Astrocyte of the cerebellum (primary cell): ENCODE results near the gene HTR1D.

ENCODE experiments used
- DNase-seq: peaks from one replicate; pipeline ENCODE4 v3.0.0-alpha.2; 2011; ENCODE audit warnings: low read depth
- H3K4me3 ChIP-seq: 2 replicates; pipeline ENCODE4 v1.5.1; 2011; ENCODE audit warnings: mild to moderate bottlenecking, low read depth, low read length, moderate library complexity
- in situ Hi-C: cut with HindIII; loops from 2 replicates; pipeline ENCODE4 v1.10.0; 2017; ENCODE audit warnings: low sequenced_read_pairs
- TF ChIP-seq, protein P1 (sequence below): IDR thresholded peaks from 2 replicates; pipeline ENCODE4 v1.5.1; 2012; ENCODE audit warnings: low read length, low read depth, moderate library complexity, mild to moderate bottlenecking; ENCODE audit errors: missing control alignments

The HTR1D gene

GRCh38 chr1:23187637-23188036 is 29.7 kb downstream of the HTR1D start:
- DNase-seq, result no peak
- H3K4me3 ChIP-seq, result no peak overlapping the region
- in situ Hi-C loops, result loop anchor here (5.0 to 10.0 kb wide), 2 partner anchors 75 to 203 kb away; no protein-coding TSS in a partner anchor
- TF ChIP-seq, protein P1, sequence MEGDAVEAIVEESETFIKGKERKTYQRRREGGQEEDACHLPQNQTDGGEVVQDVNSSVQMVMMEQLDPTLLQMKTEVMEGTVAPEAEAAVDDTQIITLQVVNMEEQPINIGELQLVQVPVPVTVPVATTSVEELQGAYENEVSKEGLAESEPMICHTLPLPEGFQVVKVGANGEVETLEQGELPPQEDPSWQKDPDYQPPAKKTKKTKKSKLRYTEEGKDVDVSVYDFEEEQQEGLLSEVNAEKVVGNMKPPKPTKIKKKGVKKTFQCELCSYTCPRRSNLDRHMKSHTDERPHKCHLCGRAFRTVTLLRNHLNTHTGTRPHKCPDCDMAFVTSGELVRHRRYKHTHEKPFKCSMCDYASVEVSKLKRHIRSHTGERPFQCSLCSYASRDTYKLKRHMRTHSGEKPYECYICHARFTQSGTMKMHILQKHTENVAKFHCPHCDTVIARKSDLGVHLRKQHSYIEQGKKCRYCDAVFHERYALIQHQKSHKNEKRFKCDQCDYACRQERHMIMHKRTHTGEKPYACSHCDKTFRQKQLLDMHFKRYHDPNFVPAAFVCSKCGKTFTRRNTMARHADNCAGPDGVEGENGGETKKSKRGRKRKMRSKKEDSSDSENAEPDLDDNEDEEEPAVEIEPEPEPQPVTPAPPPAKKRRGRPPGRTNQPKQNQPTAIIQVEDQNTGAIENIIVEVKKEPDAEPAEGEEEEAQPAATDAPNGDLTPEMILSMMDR, result no peak

DNA sequence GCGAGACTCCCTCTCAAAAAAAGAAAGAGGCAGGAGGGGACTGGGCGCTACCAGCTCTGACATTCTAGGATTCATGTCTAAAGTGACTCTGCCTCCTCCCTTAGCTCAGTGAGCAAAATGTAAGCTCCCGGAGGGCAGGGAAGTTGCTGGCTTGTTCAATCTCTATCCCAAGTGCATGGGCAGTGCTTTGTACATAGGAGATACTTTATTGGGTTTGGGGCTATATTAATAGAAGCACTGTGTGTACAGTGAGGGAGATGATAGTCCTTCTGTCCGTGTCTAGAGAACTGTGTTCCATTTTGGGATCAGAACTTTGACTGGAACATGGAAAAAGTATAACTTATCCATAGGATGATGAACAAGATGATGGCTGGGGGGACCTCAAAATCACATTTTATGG is 31.9 kb downstream of the HTR1D start:
- TF ChIP-seq, protein P1, result no peak
- no peak overlapping the region for H3K4me3 ChIP-seq
- DNase-seq, result no peak
- in situ Hi-C loops, result loop anchor here (5.0 to 10.0 kb wide), 2 partner anchors 77 to 201 kb away; no protein-coding TSS in a partner anchor

- peak overlapping the region; percentile 21 for H3K4me3 ChIP-seq
- in situ Hi-C loops, result loop anchor here (5.0 to 10.0 kb wide), 2 partner anchors 87 to 200 kb away; no protein-coding TSS in a partner anchor
- TF ChIP-seq, protein P1, result peak; percentile 60
- DNase-seq, result no peak
Measured at GRCh38 chr1:23184212-23184934, 32.9 kb downstream of the HTR1D start.

DNA sequence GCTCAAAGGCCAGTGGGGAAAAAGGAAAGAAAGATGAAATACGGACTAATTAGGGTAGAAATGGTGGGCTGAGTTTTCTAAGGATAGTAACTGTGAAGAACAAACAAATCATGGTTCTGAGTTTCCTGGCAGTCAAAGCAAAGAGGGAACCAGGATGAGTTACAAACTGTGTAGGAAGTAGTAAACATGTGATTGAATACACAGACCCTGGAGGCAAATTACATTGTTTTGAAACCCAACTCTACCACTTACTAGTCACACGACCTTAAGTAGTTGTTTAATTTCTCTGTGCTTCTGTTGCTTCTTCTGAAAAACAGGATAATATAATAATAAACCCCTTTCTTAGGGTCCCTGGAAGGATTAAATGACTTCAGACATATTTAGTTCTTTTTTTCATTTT is 37.4 kb downstream of the HTR1D start:
- DNase-seq, result no peak
- TF ChIP-seq, protein P1, result no peak
- in situ Hi-C loops, result loop anchor here (5.0 to 10.0 kb wide), 2 partner anchors 83 to 195 kb away; no protein-coding TSS in a partner anchor
- no peak overlapping the region for H3K4me3 ChIP-seq

DNA sequence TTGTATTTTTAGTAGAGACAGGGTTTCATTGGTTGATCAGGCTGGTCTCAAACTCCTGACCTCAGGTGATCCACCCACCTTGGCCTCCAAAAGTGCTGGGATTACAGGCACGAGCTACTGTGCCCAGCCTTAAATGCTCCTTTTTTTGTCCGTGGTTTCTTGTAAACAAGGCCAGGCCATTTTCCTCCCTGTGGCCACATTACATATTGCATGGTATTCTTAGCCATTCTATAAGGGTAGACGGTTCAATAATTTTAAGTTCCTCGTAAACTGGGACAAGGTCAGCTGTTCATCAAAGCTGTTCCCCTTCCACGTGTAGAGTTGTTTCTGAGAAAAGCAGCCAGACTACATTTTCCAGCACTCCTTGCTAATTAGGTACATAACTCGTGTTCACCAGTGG is 38.4 kb downstream of the HTR1D start:
- TF ChIP-seq, protein P1, result peak; percentile 38
- DNase-seq, result no peak
- in situ Hi-C loops, result no loop called here

GRCh38 chr1:23178414-23178813 is 38.9 kb downstream of the HTR1D start:
- TF ChIP-seq, protein P1, result no peak
- no peak overlapping the region for H3K4me3 ChIP-seq
- no peak for DNase-seq
- in situ Hi-C loops, result no loop called here

More for the DNA sequence above, 38.4 kb downstream of the HTR1D start:
- no peak overlapping the region for H3K4me3 ChIP-seq
